Keratinocyte (primary cell): ENCODE results near the gene NGDN.

Experiments used
- CTCF ChIP-seq, 3 experiments: IDR thresholded peaks in 1 of 3; conservative IDR thresholded peaks in 1 of 3; optimal IDR thresholded peaks in 1 of 3; 2 replicates in 2 of 3; 3 replicates in 1 of 3; pipeline versions ENCODE3 to v1.5.1; 2011; ENCODE audit warnings: low read length in 3 of 3, mild to moderate bottlenecking in 3 of 3, moderate library complexity in 2 of 3, control low read depth in 1 of 3, inconsistent platforms in 1 of 3; ENCODE audit not compliant: insufficient read depth in 2 of 3; ENCODE audit errors: extremely low read depth in 1 of 3
- EZH2 ChIP-seq: IDR thresholded peaks from one replicate; pipeline ENCODE4 v1.6.1; 2012; ENCODE audit warnings: inconsistent platforms, mild to moderate bottlenecking, low read length, moderate library complexity

- TF ChIP-seq CTCF (optimal IDR thresholded peaks at IDR 0.05 in 1 of 3, IDR thresholded peaks at IDR 0.05 in 1 of 3, conservative IDR thresholded peaks at IDR 0.05 in 1 of 3; ENCODE audit: extremely low read depth in 1 of 3, insufficient read depth in 2 of 3, low read length in 3 of 3) (no peak), EZH2 (no peak)
Measured at GRCh38 chr14:23518709-23519108, 49.2 kb downstream of the NGDN start.
